ENCODE results near the gene MCMBP. TPM values are rescaled to one million over a fixed set of nuclear protein-coding genes. Genes with fewer than 3 reads are reported as not detected.
A peak's percentile ranks its signal among the peaks of the same experiment; 100 is the strongest.
"Not testable (repeated sequence)": the region's sequence is repeated elsewhere in the genome, so short reads cannot be mapped to it uniquely, and the experiment has no call there.

Gene MCMBP
- total RNA-seq, 1 experiment from 2014 or later = 60.6 TPM

DNA sequence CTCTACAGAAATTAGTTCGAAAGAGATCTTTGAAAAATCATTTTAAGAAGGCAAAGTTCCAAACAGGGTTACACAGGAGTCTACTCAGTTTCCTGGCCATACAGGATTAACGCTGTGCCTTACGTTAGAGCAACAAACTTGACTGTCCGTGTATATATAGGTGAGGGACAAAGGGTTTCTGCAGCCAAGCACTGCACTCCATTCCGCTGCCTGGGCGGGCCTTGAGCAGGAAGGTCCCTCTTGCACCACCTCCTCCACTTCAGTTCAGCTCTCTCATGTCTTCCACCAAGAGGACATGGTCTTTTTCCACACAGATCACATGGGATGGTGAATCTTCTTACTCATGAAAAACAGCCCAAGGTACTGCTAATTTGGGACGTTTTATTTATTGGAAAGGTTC, 43.2 kb downstream of the MCMBP start:
- no peak for DNase-seq (ENCODE audit: low read depth)

DNA sequence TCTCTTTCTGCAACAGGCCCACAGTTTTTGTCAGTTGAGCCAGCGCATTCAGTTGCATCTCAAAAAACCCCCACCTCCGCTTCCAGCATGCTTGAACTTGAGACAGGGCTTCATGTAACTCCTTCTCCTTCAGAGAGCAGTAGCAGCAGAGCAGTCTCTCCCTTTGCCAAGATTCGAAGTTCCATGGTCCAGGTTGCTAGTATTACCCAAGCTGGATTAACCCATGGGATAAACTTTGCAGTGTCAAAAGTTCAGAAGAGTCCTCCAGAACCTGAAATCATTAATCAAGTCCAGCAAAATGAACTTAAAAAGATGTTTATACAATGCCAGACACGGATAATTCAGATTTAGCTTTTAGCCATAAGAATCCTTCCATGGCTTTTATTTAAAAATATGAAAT, 45.2 kb downstream of the MCMBP start:
- no peak for DNase-seq (ENCODE audit: low read depth)

DNA sequence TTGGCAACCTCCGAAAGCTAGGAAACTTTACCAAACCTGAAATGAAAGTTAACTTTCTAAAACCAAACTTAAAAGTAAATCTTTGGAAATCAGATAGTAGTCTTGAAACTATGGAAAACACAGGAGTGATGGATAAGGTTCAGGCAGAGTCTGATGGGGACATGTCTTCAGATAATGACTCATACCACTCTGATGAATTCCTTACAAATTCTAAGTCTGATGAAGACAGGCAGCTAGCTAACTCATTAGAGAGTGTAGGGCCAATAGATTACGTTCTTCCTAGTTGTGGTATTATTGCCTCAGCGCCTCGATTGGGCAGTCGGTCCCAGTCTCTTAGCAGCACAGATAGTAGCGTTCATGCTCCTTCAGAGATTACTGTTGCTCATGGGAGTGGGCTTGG, 45.9 kb downstream of the MCMBP start:
- DNase-seq (ENCODE audit: low read depth) = no peak

DNA sequence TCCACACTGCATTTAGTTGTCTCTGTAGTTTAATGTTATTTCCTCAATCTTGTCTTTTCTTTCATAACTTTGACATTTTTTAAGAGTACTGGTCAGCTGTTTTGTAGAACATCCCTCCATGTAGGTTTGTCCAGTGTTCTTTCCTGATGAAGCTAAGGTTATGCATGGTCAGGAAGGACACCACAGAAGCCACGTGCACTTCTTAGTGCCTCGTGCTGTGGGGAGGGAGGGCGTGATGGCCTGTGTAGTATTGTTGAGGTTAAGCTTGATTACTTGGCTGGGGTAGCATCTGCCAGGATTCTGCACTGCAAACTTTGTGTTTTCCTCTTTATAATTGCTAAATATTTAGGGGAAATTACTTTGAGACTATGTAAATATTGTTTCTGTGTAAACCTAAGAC, 48.3 kb downstream of the MCMBP start:
- DNase-seq (ENCODE audit: low read depth) = no peak

DNA sequence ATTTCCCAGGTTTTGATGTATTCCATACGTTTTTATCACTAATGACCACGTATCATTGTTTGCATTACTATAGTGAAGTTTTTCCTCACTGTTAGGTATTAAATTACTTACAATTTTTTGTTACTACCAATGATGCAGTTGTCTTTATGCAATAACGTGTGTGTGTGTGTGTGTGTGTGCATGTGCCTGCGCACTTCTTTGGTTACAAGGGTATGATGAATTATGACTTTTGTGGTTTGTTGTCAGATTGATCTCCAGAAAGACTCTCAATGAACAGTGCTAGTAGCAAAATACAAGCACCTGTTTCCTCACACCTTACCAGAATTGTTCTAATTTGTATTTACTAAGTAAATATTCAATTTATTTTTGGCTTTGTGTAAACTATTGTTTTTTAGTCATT, 51.5 kb downstream of the MCMBP start:
- no peak for DNase-seq (ENCODE audit: low read depth)

DNA sequence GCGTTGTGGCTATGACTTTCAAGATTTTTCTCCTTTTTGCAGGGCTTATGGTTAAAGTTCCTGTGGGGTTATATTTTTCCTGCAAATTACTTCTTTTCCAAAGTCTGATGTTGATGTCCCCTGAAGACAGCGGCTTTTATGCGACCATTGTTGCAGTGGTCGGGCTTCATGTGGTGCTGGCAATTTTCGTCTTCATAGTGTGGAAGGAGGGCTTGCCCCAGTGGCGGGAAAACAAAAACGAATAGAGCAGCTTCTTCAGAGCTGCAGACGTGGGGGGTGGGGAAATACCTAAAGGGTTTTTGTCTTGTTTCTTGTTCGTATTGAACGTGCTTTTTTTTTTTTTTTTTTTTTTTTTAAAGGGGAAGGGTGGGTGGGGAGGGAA, 53.8 kb downstream of the MCMBP start:
- DNase-seq (ENCODE audit: low read depth) = no peak

DNA sequence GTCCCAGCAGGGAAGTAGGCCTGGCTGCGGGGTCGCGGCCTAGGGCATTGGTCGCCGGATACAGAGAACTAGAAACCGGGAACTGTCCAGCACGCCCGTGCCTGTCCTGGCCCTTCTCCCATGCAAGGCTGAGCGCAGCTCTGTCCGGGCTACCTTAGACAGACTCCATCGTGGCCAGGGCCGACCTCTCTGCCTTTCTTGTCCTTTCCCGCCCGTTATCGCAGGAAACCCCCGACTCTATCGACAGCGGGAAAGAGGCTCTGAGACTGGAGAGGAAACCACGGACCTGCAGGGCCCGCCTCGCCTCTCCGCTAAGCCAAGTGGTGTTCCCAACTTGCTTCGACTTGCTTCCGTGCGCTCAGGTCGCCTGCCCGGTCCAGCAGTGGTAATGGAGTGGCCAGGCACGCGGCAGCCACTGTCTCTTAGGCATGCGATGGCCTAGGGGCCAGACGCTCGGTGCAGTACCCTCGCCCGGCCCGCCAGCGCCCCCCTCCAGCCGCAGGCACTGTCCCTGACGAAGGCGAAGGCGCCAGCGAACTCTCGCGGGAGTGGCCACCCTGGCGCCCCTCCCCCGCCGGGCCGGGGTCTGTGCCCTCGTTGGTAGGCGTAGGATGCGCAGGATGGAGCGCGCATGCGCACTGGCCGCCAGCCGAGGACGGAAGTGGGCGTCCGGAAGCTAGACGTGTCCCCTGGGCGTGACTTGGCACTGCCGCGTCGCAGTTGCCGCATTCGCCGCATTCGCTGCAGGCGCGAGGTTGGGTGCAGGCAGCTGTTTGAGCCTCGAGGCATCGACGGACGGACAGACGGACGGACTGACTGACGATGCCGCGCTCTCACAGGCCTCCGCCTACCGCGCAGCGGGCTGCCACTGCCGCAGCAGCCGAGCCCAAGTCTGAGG, 54.4 kb downstream of the MCMBP start:
- no peak for DNase-seq (ENCODE audit: low read depth)

DNA sequence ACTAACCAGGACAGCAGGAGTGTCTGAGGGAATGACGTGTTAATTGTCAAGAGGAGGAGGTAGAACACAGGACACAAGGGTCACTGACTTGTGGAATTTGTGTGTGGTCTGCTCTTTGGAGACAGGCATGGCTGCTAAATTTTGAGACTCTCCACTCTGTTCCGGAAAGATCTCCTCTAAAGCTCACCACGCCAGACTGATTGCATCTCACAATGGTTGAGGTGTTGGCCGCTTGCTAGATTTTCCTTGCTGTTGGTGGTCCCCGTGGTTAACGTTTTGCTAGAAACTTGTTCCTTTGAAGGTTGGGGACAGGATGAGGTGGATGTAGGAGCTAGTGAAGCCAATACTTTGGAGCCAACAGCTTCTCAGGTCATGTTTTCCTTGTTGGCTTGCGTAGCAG, 57.0 kb downstream of the MCMBP start:
- DNase-seq (ENCODE audit: low read depth) = no peak

DNA sequence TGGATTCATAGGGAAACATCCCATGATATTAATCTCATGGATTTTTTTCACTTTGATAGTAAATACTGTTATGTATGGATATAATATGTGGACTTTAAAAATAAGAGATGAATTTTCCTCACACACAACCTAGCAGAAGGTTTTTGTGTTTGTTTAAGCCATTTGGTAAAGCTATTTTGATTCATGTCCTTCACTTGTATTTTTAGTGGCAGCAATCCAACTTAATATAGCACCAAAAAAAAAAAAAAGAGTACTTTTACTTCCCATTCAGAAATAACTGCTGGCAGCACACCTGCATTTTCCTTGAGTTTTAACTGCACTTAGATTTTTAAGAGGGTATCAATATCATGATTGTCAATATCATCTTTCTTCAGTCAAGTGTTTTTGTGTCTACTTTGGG, 60.0 kb downstream of the MCMBP start:
- DNase-seq (ENCODE audit: low read depth) = no peak

DNA sequence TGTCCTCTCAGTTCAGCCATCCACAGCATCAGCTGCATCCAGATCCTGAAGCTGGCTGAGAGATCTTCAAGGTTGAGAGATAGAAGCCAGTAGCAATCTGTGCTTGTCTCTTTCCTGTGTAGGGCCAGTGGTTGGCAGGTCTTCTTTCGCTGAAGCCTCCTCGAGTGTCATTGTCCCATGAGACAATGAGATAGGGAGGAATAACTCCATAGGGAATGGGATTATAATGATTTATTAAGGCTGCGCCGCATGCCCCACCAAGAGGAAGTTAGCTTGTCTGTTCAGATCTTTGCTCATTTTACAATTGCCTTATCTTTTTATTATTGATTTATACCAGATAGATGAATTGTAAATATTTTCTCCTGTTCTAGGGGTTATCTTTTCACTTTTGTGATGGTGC, 61.5 kb downstream of the MCMBP start:
- no peak for DNase-seq (ENCODE audit: low read depth)

DNA sequence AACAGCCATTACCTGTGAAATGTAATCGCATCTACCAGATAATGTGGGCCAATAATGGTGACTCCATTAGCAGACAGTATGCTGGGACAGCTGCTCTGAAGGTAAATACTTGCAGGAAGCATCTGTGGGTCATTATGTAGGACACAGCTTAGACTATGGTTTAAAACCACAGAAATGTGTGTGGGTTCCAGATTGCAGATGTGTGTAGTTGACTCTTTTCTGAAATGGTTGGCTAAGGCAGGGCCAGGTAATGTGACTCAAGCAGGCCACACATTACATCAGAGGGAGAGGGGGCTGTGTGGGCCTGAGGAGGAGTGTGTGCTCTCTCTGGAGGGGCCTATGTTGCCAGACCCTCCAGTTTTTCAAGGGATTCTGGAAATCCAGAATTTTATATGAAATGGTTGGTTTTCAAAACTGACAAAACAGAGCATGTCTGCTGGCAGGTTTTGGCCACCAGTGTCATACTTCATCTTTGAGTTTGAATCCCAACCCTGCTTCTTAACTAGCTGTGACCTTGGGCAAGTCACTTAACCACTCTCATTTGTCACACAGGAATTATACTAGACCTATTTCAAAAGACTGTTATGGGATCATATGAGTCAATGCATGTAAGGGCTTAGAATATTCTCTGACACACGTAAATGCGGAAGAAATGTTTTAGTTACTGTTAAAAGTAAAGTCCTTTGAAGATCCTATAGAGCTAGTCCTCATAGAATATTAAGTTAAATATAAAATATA, 64.5 kb downstream of the MCMBP start:
- peak; percentile 68 for DNase-seq (ENCODE audit: low read depth)

DNA sequence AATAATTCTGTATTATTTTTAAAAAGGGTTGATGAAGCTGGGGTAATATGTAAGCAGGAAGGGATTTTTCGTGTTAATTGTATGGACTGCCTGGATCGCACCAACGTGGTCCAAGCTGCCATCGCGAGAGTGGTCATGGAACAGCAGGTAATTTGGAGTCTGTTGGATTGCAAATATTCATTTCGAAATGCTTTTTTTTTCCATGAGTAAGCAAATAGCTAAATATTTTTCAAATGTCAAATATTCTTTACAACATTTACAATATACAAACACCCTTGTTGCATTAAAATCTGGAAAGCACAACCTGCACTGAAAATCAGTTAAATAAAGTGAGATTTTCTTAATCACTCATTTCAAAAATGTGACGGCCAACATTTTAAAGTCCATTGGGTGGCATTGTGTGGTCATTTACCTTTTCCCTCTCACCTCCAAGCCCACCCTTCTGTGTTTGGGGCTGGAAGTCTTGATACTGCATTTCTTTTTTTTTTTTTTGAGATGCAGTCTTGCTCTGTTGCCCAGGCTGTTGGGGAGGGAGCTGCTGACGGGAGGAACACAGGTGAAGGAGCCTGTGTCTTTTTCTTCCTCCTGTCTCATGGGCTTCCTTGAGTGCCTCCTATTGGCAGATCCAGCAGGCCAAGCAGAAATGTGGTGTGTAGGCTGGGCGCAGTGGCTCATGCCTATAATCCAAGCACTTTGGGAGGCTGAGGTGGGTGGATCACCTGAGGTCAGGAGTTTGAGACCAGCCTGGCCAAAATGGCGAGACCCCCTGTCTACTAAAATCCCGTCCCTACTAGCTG, 66.1 kb downstream of the MCMBP start:
- DNase-seq (ENCODE audit: low read depth) = no peak

DNA sequence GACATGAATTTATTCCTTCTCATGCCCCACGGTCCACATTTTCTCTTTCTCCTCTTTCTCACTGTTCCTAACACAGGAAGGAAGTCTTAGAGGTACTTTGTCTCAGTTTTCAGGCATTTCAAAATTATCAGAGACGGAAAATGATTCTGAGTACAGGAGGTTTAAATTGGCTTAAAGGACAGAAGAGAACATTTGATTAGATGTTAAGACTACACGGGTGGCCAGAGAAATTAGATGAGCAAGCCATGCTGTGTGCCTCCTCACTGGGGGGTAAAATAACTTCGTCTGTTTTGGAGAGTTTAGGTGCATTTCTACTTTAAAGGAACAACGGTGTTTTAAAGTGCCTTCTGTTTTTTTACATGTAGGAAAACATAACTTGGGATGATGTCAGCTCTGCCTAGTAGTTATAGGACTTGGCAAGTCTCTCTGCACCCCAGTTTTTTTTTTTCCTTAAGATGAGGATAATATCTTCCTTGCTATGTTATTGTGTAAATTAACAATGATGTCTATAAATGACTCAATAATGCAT, 66.9 kb downstream of the MCMBP start:
- no peak for DNase-seq (ENCODE audit: low read depth)

DNA sequence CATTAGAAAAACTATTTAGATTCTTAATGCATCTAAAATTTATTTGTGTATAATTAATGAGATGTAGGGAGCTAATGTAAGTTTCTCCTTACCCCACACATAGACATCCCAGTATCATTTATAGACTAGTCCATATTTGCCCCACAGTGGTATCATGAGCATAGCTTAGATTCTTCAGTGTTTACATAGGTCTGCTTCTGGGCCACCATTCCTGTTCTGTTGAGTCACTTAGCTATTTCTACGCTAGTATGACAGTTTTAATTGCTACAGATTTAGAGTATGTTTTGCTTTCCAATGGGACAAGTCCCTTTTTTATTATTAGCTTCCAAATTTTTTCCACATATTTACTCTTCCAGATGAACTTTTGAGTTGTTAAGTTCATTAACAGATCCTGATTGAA, 69.4 kb downstream of the MCMBP start:
- peak; percentile 33 for DNase-seq (ENCODE audit: low read depth)

DNA sequence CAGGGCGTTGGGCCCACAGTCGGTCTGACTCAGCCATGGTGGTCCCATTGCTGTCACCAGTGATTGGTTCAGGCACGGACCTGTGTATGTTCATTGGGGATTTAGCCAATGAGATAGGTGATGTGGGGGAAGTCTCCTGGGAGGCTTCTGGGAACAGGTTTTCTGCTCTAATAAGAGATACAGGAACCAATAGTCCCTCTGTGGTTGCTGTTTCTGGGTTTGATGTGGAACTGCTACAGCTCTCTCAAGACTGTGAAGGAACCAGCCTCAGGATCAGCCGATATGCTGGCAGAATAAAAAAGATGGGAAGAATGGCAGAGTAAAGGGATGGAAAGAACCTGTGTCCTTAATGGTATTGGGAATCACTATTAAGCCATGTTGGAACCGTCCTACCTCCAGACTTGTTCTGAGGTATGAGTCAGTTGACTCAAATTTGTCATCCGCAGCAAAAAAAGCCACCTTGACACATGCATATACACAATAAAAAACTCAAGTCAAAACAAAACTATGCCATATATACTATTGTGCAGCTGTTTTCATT, 70.6 kb downstream of the MCMBP start:
- DNase-seq (ENCODE audit: low read depth) = no peak

DNA sequence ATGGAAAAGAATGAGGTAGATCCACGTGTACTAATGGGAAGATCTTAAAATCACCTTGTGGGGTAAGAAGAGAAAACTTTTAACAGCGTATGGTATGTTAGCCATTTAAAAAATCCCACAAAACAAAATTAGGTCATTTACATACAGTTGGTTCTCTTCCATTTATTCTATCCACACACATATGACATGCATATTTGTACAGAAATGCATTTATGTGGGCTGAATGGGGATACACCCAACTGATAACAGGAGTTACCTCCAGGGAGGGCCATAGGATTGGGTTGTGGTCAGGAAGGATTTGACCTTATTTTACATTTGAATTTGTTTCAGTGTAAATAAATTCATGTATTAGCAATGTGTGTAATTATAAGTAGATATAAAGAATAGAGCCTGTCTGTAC, 71.5 kb downstream of the MCMBP start:
- DNase-seq (ENCODE audit: low read depth) = no peak

DNA sequence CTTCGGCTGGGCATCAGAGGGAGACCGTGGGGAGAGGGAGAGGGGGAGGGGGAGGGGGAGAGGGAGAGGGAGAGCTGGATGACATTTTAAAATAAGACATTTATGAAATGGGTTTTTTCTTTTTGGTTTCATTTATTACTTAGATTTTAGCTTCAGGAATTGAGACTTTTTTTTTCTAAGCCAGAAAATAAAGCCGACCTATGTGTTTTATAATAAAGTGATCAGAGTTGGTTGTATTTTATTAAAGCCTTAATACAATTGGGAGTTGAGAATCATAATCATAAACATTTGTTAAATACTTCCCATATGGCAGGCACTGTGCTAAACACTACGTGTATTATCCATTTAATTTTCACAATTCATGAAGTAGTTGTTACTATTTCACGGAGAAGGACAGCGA, 76.6 kb downstream of the MCMBP start:
- no peak for DNase-seq (ENCODE audit: low read depth)

DNA sequence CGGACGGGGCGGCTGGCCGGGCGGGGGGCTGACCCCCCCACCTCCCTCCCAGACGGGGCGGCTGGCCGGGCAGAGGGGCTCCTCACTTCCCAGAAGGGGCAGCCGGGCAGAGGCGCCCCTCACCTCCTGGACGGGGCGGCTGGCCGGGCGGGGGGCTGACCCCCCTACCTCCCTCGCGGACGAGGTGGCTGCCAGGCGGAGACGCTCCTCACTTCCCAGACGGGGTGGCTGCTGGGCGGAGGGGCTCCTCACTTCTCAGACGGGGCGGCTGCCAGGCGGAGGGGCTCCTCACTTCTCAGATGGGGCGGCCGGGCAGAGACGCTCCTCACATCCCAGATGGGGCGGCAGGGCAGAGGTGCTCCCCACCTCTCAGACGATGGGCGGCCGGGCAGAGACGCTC, 77.5 kb downstream of the MCMBP start:
- DNase-seq (ENCODE audit: low read depth) = not testable (repeated sequence)

DNA sequence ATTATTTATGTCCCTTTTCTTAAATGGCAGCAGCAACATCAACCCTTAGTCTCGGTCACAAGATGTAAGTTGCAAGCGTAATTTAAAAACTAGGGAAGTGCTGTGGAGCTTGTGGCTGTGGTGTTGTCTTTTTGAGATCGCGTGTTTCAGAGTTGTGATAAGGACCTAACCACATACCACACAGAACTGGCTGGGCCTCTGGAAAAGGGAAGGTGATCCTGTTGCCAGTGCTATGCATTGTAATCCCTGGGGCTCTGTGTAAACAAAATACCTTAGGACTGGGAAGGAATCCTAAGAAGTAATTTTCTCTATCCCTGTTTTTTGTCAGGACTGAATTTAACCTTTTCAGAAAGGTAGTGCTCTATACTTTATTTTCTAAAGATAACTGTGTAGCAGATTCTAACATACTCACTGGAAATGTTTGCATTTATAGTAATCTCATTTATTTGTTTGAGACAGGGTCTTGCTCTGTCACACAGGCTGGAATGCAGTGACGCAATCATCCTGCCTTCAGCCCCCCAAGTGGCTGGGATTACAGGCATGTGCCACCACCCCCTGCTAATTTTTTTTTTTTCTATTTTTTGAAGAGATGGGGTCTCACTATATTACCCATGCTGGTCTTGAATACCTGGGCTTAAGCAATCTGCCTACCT, 86.4 kb downstream of the MCMBP start:
- peak; percentile 84 for DNase-seq (ENCODE audit: low read depth)

DNA sequence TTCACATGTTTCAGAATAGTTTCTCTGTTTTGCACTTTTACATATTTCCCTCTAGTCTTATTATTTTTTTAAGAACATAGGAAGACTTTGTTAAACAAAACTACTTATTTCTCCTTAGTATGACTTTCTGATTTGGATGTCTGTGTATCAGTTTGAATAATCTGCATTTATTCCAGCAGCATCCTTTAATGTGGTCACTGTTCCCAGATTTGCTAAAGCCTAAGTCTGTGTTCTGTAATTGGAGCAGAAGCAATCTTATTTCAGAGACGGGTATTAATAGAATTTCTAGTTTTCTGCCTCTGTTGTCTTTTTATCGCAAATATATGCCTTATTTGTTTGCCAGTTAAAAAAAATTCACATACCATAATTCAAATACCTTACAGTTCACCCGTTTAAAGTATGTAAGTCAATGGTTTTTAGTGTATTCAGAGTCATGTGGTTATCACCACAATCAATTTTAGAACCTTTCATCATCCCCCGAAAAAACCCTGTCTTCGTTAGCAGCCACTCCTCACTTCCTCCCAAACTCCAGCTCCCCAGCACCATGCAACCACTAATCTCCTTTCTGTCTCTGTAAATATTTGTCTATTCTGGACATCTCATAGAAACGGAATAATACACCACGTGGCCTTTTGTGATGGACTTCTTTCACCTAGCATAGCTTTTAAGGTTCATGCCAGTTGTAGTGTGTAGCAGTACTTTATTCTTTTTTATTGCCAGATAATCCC, 88.1 kb downstream of the MCMBP start:
- peak; percentile 50 for DNase-seq (ENCODE audit: low read depth)

DNA sequence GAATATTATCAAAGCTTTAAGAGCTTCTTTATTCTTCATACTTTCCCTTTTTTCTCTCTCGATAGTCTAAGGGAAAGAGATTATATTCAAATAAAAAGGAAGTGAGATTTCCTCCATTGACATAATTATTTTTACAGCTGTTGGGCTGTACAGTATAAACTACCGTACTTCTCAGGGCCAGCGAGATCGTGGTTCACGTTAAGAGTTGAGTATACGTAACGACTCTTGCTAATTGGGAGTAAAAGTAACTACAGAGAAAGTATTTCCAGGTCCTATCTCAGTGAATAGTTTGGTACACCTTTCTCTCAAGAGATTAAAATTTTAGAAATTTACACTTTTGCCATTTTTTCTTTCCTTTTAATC, 89.0 kb downstream of the MCMBP start:
- no peak for DNase-seq (ENCODE audit: low read depth)
